Sigmoid colon (tissue), 7 donors: Measurements from ENCODE around the gene DGKH. TPM values are rescaled to one million over a fixed set of nuclear protein-coding genes. Genes with fewer than 3 reads are reported as not detected.

Experiments used
- DNase-seq: peaks from one replicate; pipeline ENCODE4 v3.0.0-alpha.2; 2019
- H3K27ac ChIP-seq, 4 donors: fragments of 200-600 bp; sonication (generic); one replicate each; pipeline ENCODE4 v1.5.1; 2016 to 2019; ENCODE audit warnings: mild to moderate bottlenecking in 1 of 4
- H3K27me3 ChIP-seq, 3 donors: fragments of 200-600 bp; sonication (generic); one replicate each; pipeline ENCODE4 v1.5.1; 2019; ENCODE audit warnings: mild to moderate bottlenecking in 1 of 3
- H3K36me3 ChIP-seq, 4 donors: fragments of 200-600 bp; sonication (generic); one replicate each; pipeline ENCODE4 v1.5.1; 2016 to 2019
- H3K4me1 ChIP-seq, 4 donors: fragments of 200-600 bp; sonication (generic); one replicate each; pipeline ENCODE4 v1.5.1; 2017 to 2019
- H3K4me3 ChIP-seq, 4 donors: fragments of 200-600 bp; sonication (generic); one replicate each; pipeline ENCODE4 v1.5.1; 2017 to 2019; ENCODE audit warnings: mild to moderate bottlenecking in 2 of 4, moderate library complexity in 1 of 4
- H3K9me3 ChIP-seq, 4 donors: fragments of 200-600 bp in 3 of 4; sonication (generic) in 3 of 4; one replicate each; pipeline versions ENCODE4 v1.5.1 to v1.6.1; 2013 to 2019
- EP300 ChIP-seq, 4 donors: sonication (generic); formaldehyde crosslinking; IDR thresholded peaks; one replicate each; pipeline ENCODE4 v1.6.1; 2017; ENCODE audit warnings: antibody characterized with exemption in 4 of 4
- POLR2A ChIP-seq, 2 donors: fragments of 450-650 bp; IDR thresholded peaks; one replicate each; pipeline ENCODE4 v1.6.1; 2016; ENCODE audit warnings: antibody characterized with exemption in 2 of 2, mild to moderate bottlenecking in 2 of 2, moderate library complexity in 2 of 2
- POLR2AphosphoS5 ChIP-seq, 4 donors: sonication (generic); formaldehyde crosslinking; IDR thresholded peaks; one replicate each; pipeline ENCODE4 v1.6.1; 2017; ENCODE audit warnings: antibody characterized with exemption in 4 of 4
- WGBS, 2 donors: extraction: QIAGEN DNeasy Blood & Tissue Kit; methylation state at CpG; one replicate each; pipeline ENCODE4 v1.1.7; 2013; 5-methylcytosine and 5-hydroxymethylcytosine counted together
- intact Hi-C: fragments of 100-400 bp; cut with DNase I; formaldehyde crosslinking; loops from one replicate; pipeline ENCODE4 v1.15.1; 2023
- polyA plus RNA-seq, 3 donors: library from polyadenylated mRNA; stranded (reverse); fragments of 200-250 nt; gene quantifications; one replicate each; pipeline ENCODE4 v1.2.3, GENCODE V29; 2013
- total RNA-seq, 4 donors: library from RNA; depleted of rRNA; stranded (reverse); fragments of >200 nt; gene quantifications; one replicate each; pipeline ENCODE4 v1.1.0, GENCODE V29; 2016
- TF ChIP-seq, protein P1 (sequence below), 4 experiments: fragments of 450-650 bp in 3 of 4; fragments of 200-600 bp in 1 of 4; IDR thresholded peaks; one replicate each; pipeline ENCODE4 v1.5.1; 2016 to 2019; ENCODE audit warnings: antibody characterized with exemption in 4 of 4, mild to moderate bottlenecking in 3 of 4, moderate library complexity in 2 of 4
- donor health status: healthy with polysubstance abuse.
- donor health status: Bipolar disorder and iron deficiency.
- donor health status: healthy.

Gene DGKH
- total and polyA plus RNA-seq, 7 donors: 1.2 to 23.3 (median 13.9) TPM

DNA sequence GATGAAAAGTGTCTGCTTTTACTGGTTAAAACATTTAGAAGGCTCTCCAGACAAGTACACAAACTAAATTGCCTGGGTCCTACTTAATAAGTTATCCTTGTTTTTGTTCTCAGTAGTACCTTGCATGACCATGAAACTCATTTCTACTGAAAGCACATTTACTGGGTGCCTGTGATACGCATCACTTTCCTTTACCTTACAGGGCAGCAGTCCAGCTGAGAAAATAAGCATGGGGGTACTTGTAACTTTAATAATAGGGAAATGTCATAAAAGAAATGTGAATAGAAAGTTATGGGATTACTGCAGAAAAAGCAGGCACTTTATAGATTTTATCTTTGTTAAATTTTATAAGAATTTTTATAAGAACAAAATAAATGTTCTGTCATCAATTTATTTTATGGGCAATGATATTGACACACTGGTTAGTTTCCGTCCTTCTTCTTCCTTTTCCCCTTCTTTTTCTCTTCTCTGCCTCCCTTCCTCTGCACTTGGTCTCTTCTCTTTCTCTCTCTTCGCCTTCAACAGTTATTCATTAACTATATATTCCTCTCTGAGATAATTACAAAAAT is 116.2 kb downstream of the DGKH start:
- TF ChIP-seq, protein P1, sequence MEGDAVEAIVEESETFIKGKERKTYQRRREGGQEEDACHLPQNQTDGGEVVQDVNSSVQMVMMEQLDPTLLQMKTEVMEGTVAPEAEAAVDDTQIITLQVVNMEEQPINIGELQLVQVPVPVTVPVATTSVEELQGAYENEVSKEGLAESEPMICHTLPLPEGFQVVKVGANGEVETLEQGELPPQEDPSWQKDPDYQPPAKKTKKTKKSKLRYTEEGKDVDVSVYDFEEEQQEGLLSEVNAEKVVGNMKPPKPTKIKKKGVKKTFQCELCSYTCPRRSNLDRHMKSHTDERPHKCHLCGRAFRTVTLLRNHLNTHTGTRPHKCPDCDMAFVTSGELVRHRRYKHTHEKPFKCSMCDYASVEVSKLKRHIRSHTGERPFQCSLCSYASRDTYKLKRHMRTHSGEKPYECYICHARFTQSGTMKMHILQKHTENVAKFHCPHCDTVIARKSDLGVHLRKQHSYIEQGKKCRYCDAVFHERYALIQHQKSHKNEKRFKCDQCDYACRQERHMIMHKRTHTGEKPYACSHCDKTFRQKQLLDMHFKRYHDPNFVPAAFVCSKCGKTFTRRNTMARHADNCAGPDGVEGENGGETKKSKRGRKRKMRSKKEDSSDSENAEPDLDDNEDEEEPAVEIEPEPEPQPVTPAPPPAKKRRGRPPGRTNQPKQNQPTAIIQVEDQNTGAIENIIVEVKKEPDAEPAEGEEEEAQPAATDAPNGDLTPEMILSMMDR (IDR thresholded peaks at IDR 0.05): no peak
- TF ChIP-seq EP300 (IDR thresholded peaks at IDR 0.05) (no peak), POLR2A (IDR thresholded peaks at IDR 0.05) (no peak), POLR2AphosphoS5 (IDR thresholded peaks at IDR 0.05) (no peak)
- 82 to 93% methylated on average over 3 of the region's 3 CpGs for WGBS, 2 donors
- no peaks in the 10 kb centered on the region for H3K27me3 ChIP-seq
- DNase-seq: no peak
- H3K36me3 ChIP-seq: peaks cover 0 to 35% (median 12%) of the 10 kb centered on the region in 4 donors
- no peaks in the 10 kb centered on the region for H3K9me3 ChIP-seq
- H3K4me3 ChIP-seq: no peak overlapping the region
- intact Hi-C loops: no loop called here
- H3K4me1 ChIP-seq: no peaks in the 10 kb centered on the region
- no peak overlapping the region for H3K27ac ChIP-seq

DNA sequence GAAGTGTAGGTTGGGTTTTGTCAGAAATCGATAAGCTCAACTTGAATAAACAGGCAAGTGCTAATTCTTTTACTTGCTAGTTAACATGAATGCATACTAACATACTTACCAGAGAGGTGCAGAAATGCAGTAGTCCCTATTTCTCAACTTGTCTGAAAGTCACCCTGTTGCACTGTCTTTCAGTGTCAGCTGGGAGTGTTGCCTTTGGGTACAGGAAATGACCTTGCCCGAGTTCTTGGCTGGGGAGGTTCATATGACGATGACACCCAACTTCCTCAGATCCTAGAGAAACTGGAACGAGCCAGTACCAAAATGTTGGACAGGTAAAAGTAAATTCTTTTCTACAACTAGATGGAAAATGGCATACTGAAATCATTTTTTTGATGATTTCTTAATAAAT is 120.0 kb downstream of the DGKH start:
- H3K27ac ChIP-seq: no peak overlapping the region

DNA sequence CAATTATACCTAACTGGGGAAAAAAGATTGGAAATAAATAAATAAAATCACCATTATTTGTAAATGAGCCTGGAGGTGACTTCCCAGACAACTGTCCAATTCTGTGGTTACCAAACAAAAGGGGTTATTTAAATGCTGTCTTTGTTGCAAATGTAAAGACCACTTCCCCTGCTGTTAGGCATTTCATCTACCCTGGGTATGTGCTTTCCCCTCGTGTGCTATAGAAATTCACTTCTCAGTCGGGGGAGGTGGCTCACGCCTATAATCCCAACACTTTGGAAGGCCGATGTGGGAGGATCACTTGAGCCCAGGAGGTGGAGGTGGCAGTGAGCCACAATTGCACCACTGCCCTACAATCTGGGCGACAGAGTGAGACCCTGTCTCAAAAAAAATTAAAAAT is 121.6 kb downstream of the DGKH start:
- intact Hi-C loops: no loop called here
- Histone ChIP-seq H3K9me3 (no peaks in the 10 kb centered on the region), H3K4me1 (no peaks in the 10 kb centered on the region), H3K27ac (no peak overlapping the region), H3K27me3 (no peaks in the 10 kb centered on the region), H3K36me3 (peaks cover 0 to 33% (median 2%) of the 10 kb centered on the region in 4 donors), H3K4me3 (no peak overlapping the region)
- 94% methylated on average over 5 of the region's 5 CpGs for WGBS, 2 donors
- no peak for TF ChIP-seq POLR2AphosphoS5 (IDR thresholded peaks at IDR 0.05)
- TF ChIP-seq EP300 (IDR thresholded peaks at IDR 0.05): no peak
- TF ChIP-seq, protein P1 (IDR thresholded peaks at IDR 0.05): no peak
- no peak for TF ChIP-seq POLR2A (IDR thresholded peaks at IDR 0.05)
- DNase-seq: no peak

More for the DNA sequence above, 120.0 kb downstream of the DGKH start:
- no peak overlapping the region for H3K4me3 ChIP-seq
- TF ChIP-seq POLR2A (IDR thresholded peaks at IDR 0.05) (no peak), POLR2AphosphoS5 (IDR thresholded peaks at IDR 0.05) (no peak), EP300 (IDR thresholded peaks at IDR 0.05) (no peak)
- TF ChIP-seq, protein P1 (IDR thresholded peaks at IDR 0.05): no peak
- no peaks in the 10 kb centered on the region for H3K4me1 ChIP-seq
- H3K27me3 ChIP-seq: no peaks in the 10 kb centered on the region
- WGBS, 2 donors: 93 to 94% methylated on average over 4 of the region's 4 CpGs
- H3K9me3 ChIP-seq: no peaks in the 10 kb centered on the region
- H3K36me3 ChIP-seq: peaks cover 0 to 22% (median 2%) of the 10 kb centered on the region in 4 donors
- intact Hi-C loops: no loop called here
- no peak for DNase-seq

DNA sequence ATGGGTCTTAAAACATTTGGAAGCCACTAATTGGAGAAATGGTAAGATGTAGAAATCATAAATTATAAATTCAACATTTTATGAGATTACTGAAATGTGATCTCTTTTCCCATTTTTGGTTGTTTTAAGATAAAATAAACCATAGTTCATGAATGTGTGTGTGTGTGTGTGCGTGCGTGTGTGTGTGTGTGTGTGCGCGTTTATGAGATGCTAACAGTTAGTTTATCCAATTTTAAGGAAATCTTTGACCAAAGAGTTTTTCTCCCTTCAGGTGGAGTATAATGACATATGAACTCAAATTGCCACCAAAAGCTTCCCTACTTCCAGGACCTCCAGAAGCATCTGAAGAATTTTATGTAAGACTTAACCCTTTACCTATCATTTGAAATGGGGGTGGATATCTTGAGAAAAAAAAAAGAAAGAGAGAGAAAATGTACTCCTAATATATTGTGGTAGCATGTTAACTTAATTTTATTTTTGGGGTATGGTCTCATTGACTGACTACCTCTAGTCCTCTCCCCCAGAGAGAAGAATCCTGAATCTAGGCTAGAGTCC is 125.4 kb downstream of the DGKH start:
- WGBS, 2 donors: 87 to 93% methylated on average over 4 of the region's 4 CpGs
- TF ChIP-seq, protein P1 (IDR thresholded peaks at IDR 0.05): no peak
- TF ChIP-seq POLR2AphosphoS5 (IDR thresholded peaks at IDR 0.05) (no peak), POLR2A (IDR thresholded peaks at IDR 0.05) (no peak), EP300 (IDR thresholded peaks at IDR 0.05) (no peak)
- no peaks in the 10 kb centered on the region for H3K9me3 ChIP-seq
- no peak overlapping the region for H3K27ac ChIP-seq
- no peak for DNase-seq
- no peak overlapping the region for H3K4me3 ChIP-seq
- no peaks in the 10 kb centered on the region for H3K27me3 ChIP-seq
- intact Hi-C loops: no loop called here
- H3K36me3 ChIP-seq: peaks cover 0 to 24% (median 0%) of the 10 kb centered on the region in 4 donors
- H3K4me1 ChIP-seq: no peaks in the 10 kb centered on the region
